SJSA1 (cell line): ENCODE results near the gene YEATS4. TPM values are rescaled to one million over a fixed set of nuclear protein-coding genes. Genes with fewer than 3 reads are reported as not detected.

ENCODE experiments used
- total RNA-seq: library from RNA; depleted of rRNA; stranded (reverse); fragments of >200 nt; shearing (Covaris generic); gene quantifications from 2 replicates; pipeline ENCODE4 v1.2.3, GENCODE V29; 2014; rRNA removed

The YEATS4 gene
- total RNA-seq, 1 experiment from 2014 or later: 29.6 TPM

Other genes starting within 250 kb of the YEATS4 start
- gene CPSF6, start 120.2 kb upstream of the YEATS4 start, total RNA-seq: 24.4 and 35.7 TPM in 2 replicates
- not detected in 2 replicates for gene LYZ, start 11.4 kb upstream of the YEATS4 start, total RNA-seq
- gene FRS2, start 110.6 kb downstream of the YEATS4 start, total RNA-seq: 41.3 and 87.5 TPM in 2 replicates
- gene CCT2, start 225.7 kb downstream of the YEATS4 start, total RNA-seq: 365 and 382 TPM in 2 replicates